NCI-H2029 (cell line): ENCODE data around the gene ANKRD61.
A peak's percentile ranks its signal among the peaks of the same experiment; 100 is the strongest.
"Not testable (repeated sequence)": the region's sequence is repeated elsewhere in the genome, so short reads cannot be mapped to it uniquely, and the experiment has no call there.

Experiments used
- DNase-seq: peaks from one replicate; lab custom pipeline; 2025; lab: John Stamatoyannopoulos, UW

Gene ANKRD61

GRCh38 chr7:6030988-6031387, at the start of gene ANKRD61:
TSS of gene ANKRD61 (plus strand) at chr7:6031376. CDS start at chr7:6031376, 0 bp downstream.
- DNase-seq: no peak

GRCh38 chr7:5987061-5987460, 44.1 kb upstream of the ANKRD61 start:
- DNase-seq: not testable (repeated sequence)

DNA sequence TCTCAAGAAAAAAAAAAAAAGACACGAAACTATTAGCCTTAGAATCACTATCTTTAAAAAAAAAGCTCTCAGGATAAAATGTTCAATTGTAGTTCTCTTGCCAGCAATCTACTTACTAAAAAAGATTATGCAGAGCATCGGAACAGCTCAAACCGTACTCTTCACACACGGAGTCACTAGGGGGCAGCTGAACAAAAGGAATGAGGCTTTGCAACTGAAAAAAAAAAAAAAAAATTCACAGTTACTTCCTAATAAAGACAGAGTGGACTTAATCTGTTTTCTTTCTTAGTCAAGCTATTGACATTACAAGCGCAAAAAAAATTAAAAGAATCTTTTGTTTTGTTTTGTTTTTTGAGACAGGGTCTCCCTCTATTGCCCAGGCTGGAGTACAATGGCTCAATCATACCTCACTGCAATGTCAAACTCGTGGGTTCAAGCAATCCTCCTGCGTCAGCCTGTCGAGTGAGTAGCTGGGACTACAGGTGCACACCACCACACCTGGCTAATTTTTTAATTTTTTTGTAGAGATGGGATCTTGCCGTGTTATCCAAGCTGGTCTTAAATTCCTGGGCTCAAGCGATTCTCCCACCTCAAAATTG, 33.9 kb upstream of the ANKRD61 start:
- no peak for DNase-seq

DNA sequence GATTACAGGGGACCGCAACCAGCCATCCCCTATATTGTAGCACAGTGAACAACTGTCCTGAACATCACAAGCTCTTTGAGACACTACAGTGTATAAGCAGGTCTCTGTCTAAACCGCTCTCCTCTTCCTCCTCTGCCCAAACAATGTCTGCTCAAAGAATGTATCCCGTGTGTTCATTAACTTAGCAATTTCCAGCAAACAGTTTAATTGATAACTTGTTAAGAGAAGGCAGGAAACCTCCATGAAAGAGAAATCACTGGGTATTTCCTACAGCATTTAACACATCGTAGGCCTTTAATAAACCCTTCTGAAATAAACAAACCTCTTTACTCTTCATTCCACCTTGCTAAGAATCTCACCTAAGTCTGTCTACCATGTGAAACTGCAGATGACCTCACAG, 23.8 kb upstream of the ANKRD61 start:
- no peak for DNase-seq

- not testable (repeated sequence) for DNase-seq
Measured at GRCh38 chr7:6007835-6008590, 23.2 kb upstream of the ANKRD61 start.

DNA sequence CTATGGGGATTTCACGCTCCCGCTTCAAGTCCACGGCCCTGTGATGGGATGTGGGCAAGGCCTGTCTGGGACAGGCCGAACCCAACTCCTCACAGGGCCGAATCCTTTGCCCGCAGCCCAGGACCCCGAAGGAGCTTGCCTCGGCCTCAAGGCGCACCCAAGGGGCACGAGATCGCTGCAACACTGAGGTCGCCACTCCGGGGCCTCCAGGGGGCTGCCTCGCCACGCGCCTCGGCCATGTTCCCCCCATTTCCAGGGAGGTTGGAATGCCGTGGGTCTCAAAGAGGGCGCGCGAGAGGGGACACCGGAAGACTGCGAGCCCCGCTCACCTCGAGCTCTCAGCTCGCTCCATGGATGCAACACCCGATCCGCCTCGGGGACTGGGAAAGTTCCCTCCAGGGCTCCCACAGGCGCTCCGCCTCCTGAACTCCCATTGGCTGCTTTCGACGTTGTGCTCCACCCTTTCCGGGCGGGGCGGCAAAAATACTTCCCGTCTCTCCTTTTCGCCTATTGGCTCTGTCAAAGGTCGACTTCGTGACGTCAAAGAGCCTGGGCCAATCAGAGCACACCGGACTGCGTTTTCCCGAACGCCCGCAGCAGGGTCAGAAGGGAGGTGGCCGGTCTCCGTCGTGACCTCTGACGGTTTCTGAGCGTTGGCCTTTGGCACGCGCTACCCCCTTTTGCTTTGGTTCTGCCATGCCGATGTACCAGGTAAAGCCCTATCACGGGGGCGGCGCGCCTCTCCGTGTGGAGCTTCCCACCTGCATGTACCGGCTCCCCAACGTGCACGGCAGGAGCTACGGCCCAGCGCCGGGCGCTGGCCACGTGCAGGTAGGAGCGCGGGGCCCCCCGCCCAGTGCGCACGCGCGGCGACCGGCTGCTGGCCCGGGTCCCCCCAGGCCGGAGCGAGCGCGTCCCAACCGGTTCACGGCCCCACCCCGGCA, 22.2 kb upstream of the ANKRD61 start, which contains the start of the genes AIMP2 and PMS2:
AIMP2 (plus strand) TSS at position 605 of the 944 bp plus-strand sequence; CDS start at position 697, 92 bp downstream.
PMS2 (minus strand) TSS at position 382 of the 944 bp plus-strand sequence; CDS start at position 352, 30 bp downstream.
- DNase-seq: peak; percentile 98

DNA sequence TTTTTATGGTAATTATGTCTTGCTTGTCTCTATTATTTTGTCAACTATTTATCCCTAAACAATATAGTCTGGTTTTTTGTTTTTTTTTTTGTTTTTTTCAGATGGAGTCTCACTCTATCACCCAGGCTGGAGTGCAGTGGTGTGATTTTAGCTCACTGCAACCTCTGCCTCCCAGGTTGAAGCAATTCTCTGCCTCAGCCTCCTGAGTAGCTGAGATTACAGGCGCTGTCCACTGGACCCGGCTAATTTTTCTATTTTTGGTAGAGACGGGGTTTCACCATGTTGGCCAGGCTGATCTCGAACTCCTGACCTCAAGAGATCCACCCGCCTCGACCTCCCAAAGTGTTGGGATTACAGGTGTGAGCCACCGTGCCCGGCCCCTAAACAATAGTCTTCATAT, 20.8 kb upstream of the ANKRD61 start:
- DNase-seq: not testable (repeated sequence)

DNA sequence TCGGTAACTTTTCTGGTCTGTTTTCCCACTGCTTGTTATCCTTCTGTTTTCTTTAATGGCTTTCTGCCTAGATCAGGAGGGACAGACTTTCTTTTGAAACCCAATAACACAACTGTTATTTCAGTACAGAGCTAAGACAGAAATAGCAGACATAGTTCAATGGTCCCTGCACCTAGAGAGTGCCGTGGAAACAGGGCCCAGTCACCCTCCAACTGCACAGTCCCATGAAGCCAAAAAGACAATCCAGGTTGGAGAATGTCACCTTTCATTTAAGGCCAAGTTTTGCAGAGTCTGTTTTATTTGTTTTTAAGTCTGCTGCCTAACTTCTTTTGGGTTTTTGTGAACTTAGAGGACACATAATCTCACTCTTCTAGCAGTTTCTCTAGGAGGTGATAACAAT, 19.6 kb upstream of the ANKRD61 start:
- no peak for DNase-seq

DNA sequence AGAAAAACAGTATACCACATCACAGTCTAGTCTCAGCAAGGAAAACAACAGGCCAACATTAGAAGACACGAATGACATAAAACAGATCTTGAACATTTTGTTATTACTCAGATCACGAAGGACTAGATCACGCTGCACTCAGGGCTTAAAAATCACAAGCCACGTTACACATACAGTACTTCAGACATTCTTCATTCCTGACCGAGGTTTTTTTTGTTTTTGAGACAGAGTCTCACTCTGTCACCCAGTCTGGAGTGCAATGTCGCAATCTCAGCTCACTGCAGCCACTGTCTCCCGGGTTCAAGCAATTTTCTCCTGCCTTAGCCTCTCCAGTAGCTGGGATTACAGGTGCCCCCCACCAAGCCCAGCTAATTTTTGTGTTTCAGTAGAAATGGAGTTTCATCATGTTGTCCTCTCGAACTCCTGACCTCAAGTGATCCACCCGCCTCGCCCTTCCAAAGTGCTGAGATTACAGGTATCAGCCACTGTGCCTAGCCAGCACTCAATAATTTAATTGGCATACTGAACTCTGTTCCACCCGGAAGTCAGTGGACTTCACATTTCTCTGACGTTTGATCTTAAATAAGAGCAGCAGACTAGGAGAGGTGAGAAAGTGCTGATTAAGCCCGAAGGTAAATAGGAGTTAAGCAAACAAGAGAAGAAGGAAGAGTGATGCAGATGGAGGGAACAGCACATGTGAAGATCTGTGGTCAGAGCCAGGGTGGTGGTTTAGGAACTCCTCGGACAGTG, 18.6 kb upstream of the ANKRD61 start:
- peak; percentile 53 for DNase-seq

- DNase-seq: peak; percentile 50
Measured at GRCh38 chr7:6015917-6016652, 15.1 kb upstream of the ANKRD61 start.

- no peak for DNase-seq
Measured at GRCh38 chr7:6016653-6016966, 14.6 kb upstream of the ANKRD61 start.

DNA sequence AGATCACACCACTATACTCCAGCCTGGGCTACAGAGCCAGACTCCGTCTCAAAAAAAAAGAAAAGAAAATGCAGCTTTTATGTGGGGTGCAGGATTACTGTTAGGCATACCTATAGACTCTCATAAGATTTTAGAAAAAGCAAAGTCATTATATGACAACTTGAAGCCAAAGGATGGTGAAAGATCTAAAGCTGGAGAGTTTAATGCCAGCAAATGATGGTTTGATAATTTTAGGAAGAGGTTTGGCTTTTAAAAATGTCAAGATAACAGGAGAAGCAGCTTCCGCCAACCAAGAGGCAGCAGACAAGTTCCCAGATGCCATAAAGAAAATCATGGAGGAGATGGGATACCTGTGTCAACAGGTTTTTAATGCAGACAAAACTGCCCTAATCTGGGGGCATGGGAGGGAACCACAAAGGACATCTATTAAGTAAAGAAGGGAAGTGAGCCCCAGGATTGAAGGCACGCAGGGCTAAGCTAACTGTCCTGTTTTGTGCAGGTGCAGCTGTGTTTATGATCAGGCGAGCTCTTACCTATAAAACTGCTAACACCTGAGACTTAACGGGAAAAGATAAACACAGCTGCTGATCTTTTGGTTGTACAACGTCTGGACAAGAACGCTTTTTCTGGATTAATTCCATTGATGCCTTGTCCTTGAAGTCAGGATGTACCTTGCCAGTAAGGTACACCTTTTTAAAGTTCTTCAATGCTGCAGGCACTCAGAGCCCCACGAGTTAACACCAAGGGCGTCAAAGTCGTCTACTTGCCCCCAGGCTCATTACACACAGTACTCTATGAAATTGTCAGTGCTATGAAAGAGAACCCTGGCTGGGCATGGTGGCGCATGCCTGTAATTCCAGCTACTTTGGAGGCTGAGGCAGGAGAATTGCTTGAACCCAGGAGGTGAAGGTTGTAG, 10.5 kb upstream of the ANKRD61 start:
- DNase-seq: peak; percentile 54

GRCh38 chr7:6022707-6023106, 8.5 kb upstream of the ANKRD61 start:
- no peak for DNase-seq

DNA sequence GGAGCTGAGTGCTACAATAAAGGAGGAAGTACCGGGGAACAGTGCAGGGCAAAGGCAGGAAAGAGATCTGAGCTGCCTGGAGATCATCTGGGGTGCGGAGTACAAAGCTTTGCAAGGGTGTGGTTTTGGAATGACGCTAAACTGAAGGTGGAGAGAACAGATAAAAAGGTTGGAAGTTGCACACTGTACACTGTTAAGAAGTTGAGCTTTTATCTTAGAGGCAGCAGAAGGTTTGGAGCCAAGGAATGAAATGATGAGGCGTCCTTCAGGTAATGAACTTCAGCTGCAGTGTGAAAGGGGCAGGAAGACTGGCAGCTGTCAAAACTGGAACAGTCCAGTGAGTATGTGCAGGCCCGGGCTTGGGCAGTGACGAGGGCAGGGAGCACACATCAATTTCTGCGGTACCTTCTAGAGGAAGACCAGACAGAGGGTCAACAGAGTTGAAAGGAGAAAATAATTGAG, 7.2 kb upstream of the ANKRD61 start:
- DNase-seq: no peak

DNA sequence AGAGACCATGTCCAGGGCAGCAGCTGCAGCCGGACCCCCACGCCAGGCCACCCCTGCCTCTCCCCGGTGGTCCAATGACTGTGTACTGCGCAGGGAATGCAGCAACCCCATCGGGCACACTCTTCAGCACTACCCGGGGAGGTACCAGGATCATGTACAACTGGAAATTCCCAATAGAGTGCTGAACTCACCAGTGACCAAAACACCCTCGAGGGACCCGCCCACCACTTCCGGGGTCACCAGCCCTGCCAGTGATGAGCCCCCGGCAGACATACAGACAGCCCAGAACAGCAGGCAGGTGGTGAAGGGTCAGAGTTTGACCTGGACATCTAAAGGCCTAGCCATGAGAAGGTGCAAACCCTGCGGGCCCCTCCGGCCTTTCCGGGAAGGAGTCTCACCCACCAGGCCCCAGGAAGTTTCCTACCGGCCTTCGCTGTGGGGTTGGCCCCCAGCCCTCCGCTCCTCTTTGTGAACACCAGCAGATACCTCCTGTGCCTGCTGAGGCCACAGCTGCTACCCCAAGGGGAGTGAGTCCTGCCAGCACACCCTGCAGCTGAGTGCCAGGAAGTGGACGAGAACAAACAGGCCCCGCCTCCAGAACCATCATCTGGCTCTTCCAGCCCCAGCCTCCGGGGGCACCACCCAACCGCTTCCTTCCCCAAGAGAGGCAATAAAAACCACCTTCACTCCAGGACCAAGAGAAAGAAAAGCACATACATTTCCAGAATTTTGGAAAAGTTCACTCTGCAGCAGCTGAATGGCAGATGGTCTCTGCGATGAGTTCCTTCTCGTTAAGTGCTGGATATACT, 5.0 kb upstream of the ANKRD61 start:
- peak; percentile 29 for DNase-seq

GRCh38 chr7:6026820-6027311, 4.3 kb upstream of the ANKRD61 start:
- DNase-seq: no peak

- DNase-seq: no peak
Measured at GRCh38 chr7:6027806-6028365, 3.3 kb upstream of the ANKRD61 start.

DNA sequence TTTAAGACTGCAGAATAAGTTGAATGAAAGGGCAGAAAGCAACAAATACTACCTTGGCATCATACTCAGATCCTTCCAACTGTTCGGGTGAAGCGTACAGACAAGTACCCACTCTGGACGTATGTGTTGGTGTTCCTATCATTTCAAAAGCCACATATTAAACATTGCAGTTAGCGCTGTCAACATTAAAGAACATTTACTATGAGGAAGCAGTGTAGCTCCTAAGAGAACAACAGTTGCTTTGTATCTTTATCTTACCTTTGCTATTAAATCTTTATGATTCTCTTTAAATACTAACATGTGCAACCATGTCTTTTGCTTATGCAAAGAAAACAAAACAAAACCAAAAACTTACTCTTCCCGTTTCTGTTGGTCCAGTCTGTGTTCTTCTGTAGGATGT, 2.6 kb upstream of the ANKRD61 start:
- DNase-seq: no peak
